KOPT-K1 (cell line): Measurements from ENCODE around the gene NOTO.
"Not testable (repeated sequence)": the region's sequence is repeated elsewhere in the genome, so short reads cannot be mapped to it uniquely, and the experiment has no call there.

Source experiments
- H3K27ac ChIP-seq: fragments of 200-600 bp; sonication (generic); 2 replicates; pipeline ENCODE4 v1.5.1; 2016; ENCODE audit warnings: antibody characterized with exemption, mild to moderate bottlenecking, low read depth, low read length; ENCODE audit not compliant: poor library complexity, severe bottlenecking
- H3K36me3 ChIP-seq: fragments of 200-600 bp; sonication (generic); 2 replicates; pipeline ENCODE4 v1.5.1; 2017; ENCODE audit warnings: antibody characterized with exemption, mild to moderate bottlenecking, low read length, moderate library complexity; ENCODE audit not compliant: insufficient read depth
- H3K9me3 ChIP-seq: fragments of 200-600 bp; sonication (generic); 2 replicates; pipeline ENCODE4 v1.5.1; 2017; ENCODE audit warnings: antibody characterized with exemption, low read length, mild to moderate bottlenecking; ENCODE audit not compliant: insufficient read depth, poor library complexity, severe bottlenecking

The NOTO gene

GRCh38 chr2:73202156-73203054 lies at the start of gene NOTO:
NOTO (plus strand) TSS chr2:73202574; CDS start chr2:73202667, 93 bp downstream.
- H3K27ac ChIP-seq, result no peak within 1 kb of the TSS
- H3K36me3 ChIP-seq, result no peaks in the 10 kb centered on the region
- no peaks in the 10 kb centered on the region for H3K9me3 ChIP-seq

GRCh38 chr2:73156539-73157124 lies 45.7 kb upstream of the NOTO start:
- Histone ChIP-seq H3K27ac (no peak overlapping the region), H3K9me3 (no peaks in the 10 kb centered on the region), H3K36me3 (no peaks in the 10 kb centered on the region)

GRCh38 chr2:73162856-73163391 lies 39.5 kb upstream of the NOTO start:
- Histone ChIP-seq H3K36me3 (no peaks in the 10 kb centered on the region), H3K27ac (no peak overlapping the region), H3K9me3 (no peaks in the 10 kb centered on the region)

- no peaks in the 10 kb centered on the region for H3K9me3 ChIP-seq
- H3K27ac ChIP-seq, result no peak overlapping the region
- no peaks in the 10 kb centered on the region for H3K36me3 ChIP-seq
These were observed 38.6 kb upstream of the NOTO start for GRCh38 chr2:73163483-73164367.

GRCh38 chr2:73165978-73166377 lies 36.4 kb upstream of the NOTO start:
- not testable (repeated sequence) for H3K9me3 ChIP-seq, H3K36me3 ChIP-seq, H3K27ac ChIP-seq

GRCh38 chr2:73166813-73167212 lies 35.6 kb upstream of the NOTO start:
- H3K27ac ChIP-seq, H3K36me3 ChIP-seq, H3K9me3 ChIP-seq: not testable (repeated sequence)

GRCh38 chr2:73168348-73168747 lies 34.0 kb upstream of the NOTO start:
- not testable (repeated sequence) for H3K36me3 ChIP-seq, H3K27ac ChIP-seq, H3K9me3 ChIP-seq

- not testable (repeated sequence) for H3K36me3 ChIP-seq, H3K27ac ChIP-seq
These were observed 32.0 kb upstream of the NOTO start for GRCh38 chr2:73170341-73170740.

GRCh38 chr2:73172963-73173362 lies 29.4 kb upstream of the NOTO start:
- H3K9me3 ChIP-seq, result no peaks in the 10 kb centered on the region
- no peak overlapping the region for H3K27ac ChIP-seq
- no peaks in the 10 kb centered on the region for H3K36me3 ChIP-seq

More at GRCh38 chr2:73170341-73170740, 32.0 kb upstream of the NOTO start:
- not testable (repeated sequence) for H3K9me3 ChIP-seq

GRCh38 chr2:73173781-73174180 lies 28.6 kb upstream of the NOTO start:
- Histone ChIP-seq H3K27ac (no peak overlapping the region), H3K36me3 (no peaks in the 10 kb centered on the region), H3K9me3 (no peaks in the 10 kb centered on the region)

GRCh38 chr2:73174244-73174643 lies 28.1 kb upstream of the NOTO start:
- no peaks in the 10 kb centered on the region for H3K9me3 ChIP-seq
- no peaks in the 10 kb centered on the region for H3K36me3 ChIP-seq
- no peak overlapping the region for H3K27ac ChIP-seq

GRCh38 chr2:73174941-73175662 lies 27.3 kb upstream of the NOTO start:
- H3K36me3 ChIP-seq, result no peaks in the 10 kb centered on the region
- no peak overlapping the region for H3K27ac ChIP-seq
- no peaks in the 10 kb centered on the region for H3K9me3 ChIP-seq

- no peaks in the 10 kb centered on the region for H3K9me3 ChIP-seq
- H3K27ac ChIP-seq, result no peak overlapping the region
- H3K36me3 ChIP-seq, result no peaks in the 10 kb centered on the region
These were observed 26.6 kb upstream of the NOTO start for GRCh38 chr2:73175663-73176204.

- no peaks in the 10 kb centered on the region for H3K9me3 ChIP-seq
- H3K36me3 ChIP-seq, result no peaks in the 10 kb centered on the region
- H3K27ac ChIP-seq, result no peak overlapping the region
These were observed 26.0 kb upstream of the NOTO start for GRCh38 chr2:73176205-73176880.
